Measurements from ENCODE around the gene CBLB.

Gene CBLB

GRCh38 chr3:105857601-105858000 is 11.2 kb downstream of the CBLB start:
- H3K9me3 ChIP-seq (ENCODE audit: control extremely low read depth in 1 of 5, control insufficient read depth in 4 of 5, insufficient read depth in 2 of 5, low read depth in 1 of 5, low read length in 4 of 5): no peaks in the 10 kb centered on the region
- CTCF ChIA-PET: interaction anchor here (1.1 kb wide), 1 partner anchor 8 kb away, joined by 3 read pairs; no protein-coding TSS in a partner anchor
- POLR2A ChIA-PET: no interaction called here
- no peak overlapping the region for H3K4me3 ChIP-seq (ENCODE audit: control insufficient read depth in 1 of 7, extremely low read depth in 1 of 7, insufficient read depth in 4 of 7, low read depth in 2 of 7, low read length in 6 of 7)
- no peak for DNase-seq
- H3K27me3 ChIP-seq (replicated peaks in 2 of 5; ENCODE audit: control insufficient read depth in 4 of 5, insufficient read depth in 5 of 5, low read length in 4 of 5): no peaks in the 10 kb centered on the region
- H3K27ac ChIP-seq (ENCODE audit: insufficient read depth in 1 of 2, low read depth in 1 of 2, low read length in 2 of 2, poor library complexity in 1 of 2, severe bottlenecking in 2 of 2): no peak overlapping the region
- 100% methylated on average over 1 of the region's 1 CpG for WGBS (ENCODE audit: insufficient coverage)
- H3K4me1 ChIP-seq (ENCODE audit: control extremely low read depth in 1 of 4, control insufficient read depth in 4 of 4, insufficient read depth in 4 of 4, low read length in 3 of 4): peaks cover 0 to 10% (median 5%) of the 10 kb centered on the region in 4 experiments
- peaks cover 18 to 34% (median 29%) of the 10 kb centered on the region in 4 experiments for H3K36me3 ChIP-seq (ENCODE audit: control insufficient read depth in 4 of 4, insufficient read depth in 4 of 4, low read length in 3 of 4)

DNA sequence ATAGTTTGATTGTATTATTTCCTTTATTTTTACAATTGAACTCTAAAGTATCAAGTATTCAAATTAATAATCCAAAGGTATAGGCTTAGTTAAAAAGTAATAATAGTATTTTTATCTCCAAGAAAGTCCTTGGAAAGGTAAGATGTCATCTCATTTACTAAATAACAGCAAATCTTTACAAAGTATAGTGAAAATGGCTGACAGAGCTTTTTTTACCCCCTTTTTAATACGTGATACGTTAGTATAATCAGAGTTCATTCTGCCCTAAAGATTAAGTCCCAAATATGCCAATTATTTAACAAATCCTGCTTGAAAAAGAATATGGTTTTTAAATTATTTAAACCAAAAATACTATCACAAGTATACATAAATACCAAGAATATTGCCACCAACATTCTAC is 12.2 kb downstream of the CBLB start:
- ChIA-PET CTCF (interaction anchor here (1.1 kb wide), 1 partner anchor 9 kb away, joined by 3 read pairs; no protein-coding TSS in a partner anchor), POLR2A (no interaction called here)
- no peak overlapping the region for H3K27ac ChIP-seq (ENCODE audit: insufficient read depth in 1 of 2, low read depth in 1 of 2, low read length in 2 of 2, poor library complexity in 1 of 2, severe bottlenecking in 2 of 2)
- no peak overlapping the region for H3K4me3 ChIP-seq (ENCODE audit: control insufficient read depth in 1 of 7, extremely low read depth in 1 of 7, insufficient read depth in 4 of 7, low read depth in 2 of 7, low read length in 6 of 7)
- H3K27me3 ChIP-seq (replicated peaks in 2 of 5; ENCODE audit: control insufficient read depth in 4 of 5, insufficient read depth in 5 of 5, low read length in 4 of 5): no peaks in the 10 kb centered on the region
- no peaks in the 10 kb centered on the region for H3K9me3 ChIP-seq (ENCODE audit: control extremely low read depth in 1 of 5, control insufficient read depth in 4 of 5, insufficient read depth in 2 of 5, low read depth in 1 of 5, low read length in 4 of 5)
- peaks cover 0 to 4% (median 0%) of the 10 kb centered on the region in 4 experiments for H3K4me1 ChIP-seq (ENCODE audit: control extremely low read depth in 1 of 4, control insufficient read depth in 4 of 4, insufficient read depth in 4 of 4, low read length in 3 of 4)
- DNase-seq: no peak
- H3K36me3 ChIP-seq (ENCODE audit: control insufficient read depth in 4 of 4, insufficient read depth in 4 of 4, low read length in 3 of 4): peaks cover 16 to 40% (median 30%) of the 10 kb centered on the region in 4 experiments
- no CpG with 5 or more reads among the region's 2 CpGs for WGBS (ENCODE audit: insufficient coverage)

DNA sequence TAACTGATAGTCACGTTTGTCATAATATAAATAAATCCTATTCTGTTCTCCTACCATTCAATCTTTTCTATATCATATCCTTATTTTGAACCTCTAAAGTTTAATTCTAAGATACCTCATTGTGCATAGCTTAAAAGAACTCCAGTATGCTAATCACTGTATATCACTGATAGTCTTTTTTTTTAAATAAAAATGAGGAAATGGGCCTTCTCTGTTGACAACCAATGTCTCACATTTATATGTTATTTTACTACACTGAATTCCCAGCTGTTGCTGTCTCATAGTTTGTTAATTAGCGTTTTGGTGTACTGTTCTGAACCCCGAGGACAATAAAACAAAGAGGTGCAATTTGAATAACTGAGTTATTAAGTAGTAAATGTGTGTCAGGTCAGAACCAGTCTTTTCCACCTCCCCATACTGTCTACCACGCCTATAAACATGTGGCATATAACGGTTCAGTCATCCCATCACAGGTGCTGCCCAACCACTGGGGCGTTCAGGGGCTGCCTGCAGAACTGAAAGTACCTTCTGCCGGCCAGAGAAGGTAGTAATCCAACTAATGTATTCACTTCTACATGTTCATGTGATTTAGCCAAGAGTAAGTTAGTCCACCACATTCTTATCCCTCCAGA is 14.9 kb downstream of the CBLB start:
- ChIA-PET POLR2A (no interaction called here), CTCF (no interaction called here)
- peak in 1 of 3 donors; percentile 25 for DNase-seq
- H3K36me3 ChIP-seq (ENCODE audit: control insufficient read depth in 4 of 4, insufficient read depth in 4 of 4, low read length in 3 of 4): peaks cover 6 to 40% (median 30%) of the 10 kb centered on the region in 4 experiments
- H3K4me1 ChIP-seq (ENCODE audit: control extremely low read depth in 1 of 4, control insufficient read depth in 4 of 4, insufficient read depth in 4 of 4, low read length in 3 of 4): peaks cover 0 to 4% (median 0%) of the 10 kb centered on the region in 4 experiments
- 98% methylated on average over 4 of the region's 7 CpGs for WGBS (ENCODE audit: insufficient coverage)
- H3K27ac ChIP-seq (ENCODE audit: insufficient read depth in 1 of 2, low read depth in 1 of 2, low read length in 2 of 2, poor library complexity in 1 of 2, severe bottlenecking in 2 of 2): no peak overlapping the region
- H3K4me3 ChIP-seq (ENCODE audit: control insufficient read depth in 1 of 7, extremely low read depth in 1 of 7, insufficient read depth in 4 of 7, low read depth in 2 of 7, low read length in 6 of 7): no peak overlapping the region
- H3K9me3 ChIP-seq (ENCODE audit: control extremely low read depth in 1 of 5, control insufficient read depth in 4 of 5, insufficient read depth in 2 of 5, low read depth in 1 of 5, low read length in 4 of 5): no peaks in the 10 kb centered on the region
- no peaks in the 10 kb centered on the region for H3K27me3 ChIP-seq (replicated peaks in 2 of 5; ENCODE audit: control insufficient read depth in 4 of 5, insufficient read depth in 5 of 5, low read length in 4 of 5)

GRCh38 chr3:105851582-105851981 is 17.2 kb downstream of the CBLB start:
- ChIA-PET POLR2A (no interaction called here), CTCF (interaction anchor here (1.4 kb wide), 1 partner anchor 10 kb away, joined by 3 read pairs; no protein-coding TSS in a partner anchor)
- WGBS (ENCODE audit: insufficient coverage): no CpG with 5 or more reads among the region's 1 CpG
- DNase-seq: no peak
- H3K27me3 ChIP-seq (replicated peaks in 2 of 5; ENCODE audit: control insufficient read depth in 4 of 5, insufficient read depth in 5 of 5, low read length in 4 of 5): no peaks in the 10 kb centered on the region
- H3K36me3 ChIP-seq (ENCODE audit: control insufficient read depth in 4 of 4, insufficient read depth in 4 of 4, low read length in 3 of 4): peaks cover 5 to 35% (median 27%) of the 10 kb centered on the region in 4 experiments
- H3K4me3 ChIP-seq (ENCODE audit: control insufficient read depth in 1 of 7, extremely low read depth in 1 of 7, insufficient read depth in 4 of 7, low read depth in 2 of 7, low read length in 6 of 7): no peak overlapping the region
- H3K27ac ChIP-seq (ENCODE audit: insufficient read depth in 1 of 2, low read depth in 1 of 2, low read length in 2 of 2, poor library complexity in 1 of 2, severe bottlenecking in 2 of 2): no peak overlapping the region
- H3K4me1 ChIP-seq (ENCODE audit: control extremely low read depth in 1 of 4, control insufficient read depth in 4 of 4, insufficient read depth in 4 of 4, low read length in 3 of 4): no peaks in the 10 kb centered on the region
- H3K9me3 ChIP-seq (ENCODE audit: control extremely low read depth in 1 of 5, control insufficient read depth in 4 of 5, insufficient read depth in 2 of 5, low read depth in 1 of 5, low read length in 4 of 5): no peaks in the 10 kb centered on the region

DNA sequence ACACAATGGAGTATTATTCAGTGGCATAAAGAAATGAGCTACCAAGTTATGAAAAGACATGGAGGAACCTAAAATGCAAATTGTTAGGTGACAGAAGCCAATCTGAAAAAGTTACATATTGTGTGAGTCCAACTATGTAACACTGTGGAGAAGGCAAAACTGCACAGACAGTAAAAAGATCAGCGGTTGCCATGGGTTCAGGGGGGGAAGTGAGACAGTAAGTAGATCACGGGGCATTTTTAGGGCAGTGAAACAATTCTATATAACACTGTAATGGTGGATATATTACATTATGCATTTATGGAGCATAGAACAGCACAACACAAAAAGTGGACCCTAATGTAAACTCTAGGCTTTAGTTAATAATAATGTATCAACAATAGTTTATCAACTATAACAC is 17.6 kb downstream of the CBLB start:
- WGBS (ENCODE audit: insufficient coverage): no CpG with 5 or more reads among the region's 2 CpGs
- Histone ChIP-seq H3K4me3 (ENCODE audit: control insufficient read depth in 1 of 7, extremely low read depth in 1 of 7, insufficient read depth in 4 of 7, low read depth in 2 of 7, low read length in 6 of 7) (no peak overlapping the region), H3K36me3 (ENCODE audit: control insufficient read depth in 4 of 4, insufficient read depth in 4 of 4, low read length in 3 of 4) (peaks cover 5 to 35% (median 27%) of the 10 kb centered on the region in 4 experiments), H3K27ac (ENCODE audit: insufficient read depth in 1 of 2, low read depth in 1 of 2, low read length in 2 of 2, poor library complexity in 1 of 2, severe bottlenecking in 2 of 2) (no peak overlapping the region), H3K4me1 (ENCODE audit: control extremely low read depth in 1 of 4, control insufficient read depth in 4 of 4, insufficient read depth in 4 of 4, low read length in 3 of 4) (no peaks in the 10 kb centered on the region), H3K27me3 (replicated peaks in 2 of 5; ENCODE audit: control insufficient read depth in 4 of 5, insufficient read depth in 5 of 5, low read length in 4 of 5) (no peaks in the 10 kb centered on the region), H3K9me3 (ENCODE audit: control extremely low read depth in 1 of 5, control insufficient read depth in 4 of 5, insufficient read depth in 2 of 5, low read depth in 1 of 5, low read length in 4 of 5) (no peaks in the 10 kb centered on the region)
- ChIA-PET CTCF (no interaction called here), POLR2A (no interaction called here)
- no peak for DNase-seq

- H3K27ac ChIP-seq (ENCODE audit: insufficient read depth in 1 of 2, low read depth in 1 of 2, low read length in 2 of 2, poor library complexity in 1 of 2, severe bottlenecking in 2 of 2): no peak overlapping the region
- no peaks in the 10 kb centered on the region for H3K4me1 ChIP-seq (ENCODE audit: control extremely low read depth in 1 of 4, control insufficient read depth in 4 of 4, insufficient read depth in 4 of 4, low read length in 3 of 4)
- H3K36me3 ChIP-seq (ENCODE audit: control insufficient read depth in 4 of 4, insufficient read depth in 4 of 4, low read length in 3 of 4): peaks cover 5 to 35% (median 27%) of the 10 kb centered on the region in 4 experiments
- 100% methylated on average over 1 of the region's 2 CpGs for whole genome bisulfite sequencing (ENCODE audit: insufficient coverage)
- H3K9me3 ChIP-seq (ENCODE audit: control extremely low read depth in 1 of 5, control insufficient read depth in 4 of 5, insufficient read depth in 2 of 5, low read depth in 1 of 5, low read length in 4 of 5): no peaks in the 10 kb centered on the region
- POLR2A ChIA-PET: no interaction called here
- CTCF ChIA-PET: no interaction called here
- no peak for DNase-seq
- no peak overlapping the region for H3K4me3 ChIP-seq (ENCODE audit: control insufficient read depth in 1 of 7, extremely low read depth in 1 of 7, insufficient read depth in 4 of 7, low read depth in 2 of 7, low read length in 6 of 7)
- H3K27me3 ChIP-seq (replicated peaks in 2 of 5; ENCODE audit: control insufficient read depth in 4 of 5, insufficient read depth in 5 of 5, low read length in 4 of 5): no peaks in the 10 kb centered on the region
Measured at GRCh38 chr3:105850593-105850992, 18.2 kb downstream of the CBLB start.

GRCh38 chr3:105848821-105849220 is 20.0 kb downstream of the CBLB start:
- no CpG with 5 or more reads among the region's 3 CpGs for WGBS (ENCODE audit: insufficient coverage)
- H3K4me3 ChIP-seq (ENCODE audit: control insufficient read depth in 1 of 7, extremely low read depth in 1 of 7, insufficient read depth in 4 of 7, low read depth in 2 of 7, low read length in 6 of 7): no peak overlapping the region
- H3K27ac ChIP-seq (ENCODE audit: insufficient read depth in 1 of 2, low read depth in 1 of 2, low read length in 2 of 2, poor library complexity in 1 of 2, severe bottlenecking in 2 of 2): no peak overlapping the region
- H3K36me3 ChIP-seq (ENCODE audit: control insufficient read depth in 4 of 4, insufficient read depth in 4 of 4, low read length in 3 of 4): peaks cover 7 to 22% (median 19%) of the 10 kb centered on the region in 4 experiments
- H3K27me3 ChIP-seq (replicated peaks in 2 of 5; ENCODE audit: control insufficient read depth in 4 of 5, insufficient read depth in 5 of 5, low read length in 4 of 5): no peaks in the 10 kb centered on the region
- POLR2A ChIA-PET: no interaction called here
- CTCF ChIA-PET: no interaction called here
- no peak for DNase-seq
- H3K4me1 ChIP-seq (ENCODE audit: control extremely low read depth in 1 of 4, control insufficient read depth in 4 of 4, insufficient read depth in 4 of 4, low read length in 3 of 4): no peaks in the 10 kb centered on the region
- no peaks in the 10 kb centered on the region for H3K9me3 ChIP-seq (ENCODE audit: control extremely low read depth in 1 of 5, control insufficient read depth in 4 of 5, insufficient read depth in 2 of 5, low read depth in 1 of 5, low read length in 4 of 5)
